ENCODE results near the gene TBX20.

TBX20 gene

DNA sequence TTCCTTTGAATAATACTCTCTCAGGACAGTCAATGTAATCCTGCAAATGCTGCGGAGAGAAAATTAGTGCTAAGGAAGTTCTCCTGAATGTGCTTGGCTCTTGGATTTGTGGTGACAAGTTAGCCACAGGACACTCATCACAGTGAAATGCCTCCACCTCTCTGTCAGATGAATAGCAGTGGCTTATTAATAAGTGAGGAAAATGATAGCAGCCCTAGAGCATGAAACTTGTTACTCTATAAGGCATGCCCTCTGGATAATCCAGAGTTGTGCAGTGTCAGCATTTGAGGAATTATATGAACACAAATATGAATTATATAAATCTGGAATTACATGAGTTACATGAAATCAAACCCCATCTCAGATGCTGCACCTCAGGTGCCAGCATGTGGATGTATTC, 23.5 kb upstream of the TBX20 start:
- TF ChIP-seq CTCF (IDR thresholded peaks at IDR 0.05; ENCODE audit: low read depth, low read length, missing control alignments): no peak
- no peak overlapping the region for H3K4me3 ChIP-seq (ENCODE audit: low read depth, low read length)
- no peak for DNase-seq (ENCODE audit: low read depth)
- in situ Hi-C loops (cut with HindIII; ENCODE audit: low sequenced_read_pairs): no loop called here

DNA sequence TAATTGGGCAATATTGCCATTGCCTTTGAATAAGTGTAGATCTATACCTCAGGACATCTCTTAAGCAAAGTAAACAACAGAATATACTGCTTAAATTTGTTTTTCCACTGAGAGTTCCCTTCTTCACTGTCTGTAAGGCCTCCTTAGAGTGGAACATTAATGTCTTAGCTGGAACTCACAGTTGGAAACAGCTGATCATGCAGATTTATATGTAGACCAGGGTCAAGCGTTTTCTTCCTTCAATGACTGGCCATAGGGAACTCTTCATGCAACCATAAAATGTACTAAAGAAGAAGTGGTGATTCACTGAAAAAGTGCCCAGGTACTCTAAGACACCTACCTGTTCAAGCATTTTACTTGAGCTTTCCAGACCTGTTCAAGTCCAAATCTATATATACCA, 18.3 kb upstream of the TBX20 start:
- TF ChIP-seq CTCF (IDR thresholded peaks at IDR 0.05; ENCODE audit: low read depth, low read length, missing control alignments): no peak
- no peak overlapping the region for H3K4me3 ChIP-seq (ENCODE audit: low read depth, low read length)
- in situ Hi-C loops (cut with HindIII; ENCODE audit: low sequenced_read_pairs): no loop called here
- DNase-seq (ENCODE audit: low read depth): no peak

- no peak for TF ChIP-seq CTCF (IDR thresholded peaks at IDR 0.05; ENCODE audit: low read depth, low read length, missing control alignments)
- DNase-seq (ENCODE audit: low read depth): no peak
- in situ Hi-C loops (cut with HindIII; ENCODE audit: low sequenced_read_pairs): no loop called here
- no peak overlapping the region for H3K4me3 ChIP-seq (ENCODE audit: low read depth, low read length)
These were observed 15.1 kb upstream of the TBX20 start for GRCh38 chr7:35268953-35269352.

DNA sequence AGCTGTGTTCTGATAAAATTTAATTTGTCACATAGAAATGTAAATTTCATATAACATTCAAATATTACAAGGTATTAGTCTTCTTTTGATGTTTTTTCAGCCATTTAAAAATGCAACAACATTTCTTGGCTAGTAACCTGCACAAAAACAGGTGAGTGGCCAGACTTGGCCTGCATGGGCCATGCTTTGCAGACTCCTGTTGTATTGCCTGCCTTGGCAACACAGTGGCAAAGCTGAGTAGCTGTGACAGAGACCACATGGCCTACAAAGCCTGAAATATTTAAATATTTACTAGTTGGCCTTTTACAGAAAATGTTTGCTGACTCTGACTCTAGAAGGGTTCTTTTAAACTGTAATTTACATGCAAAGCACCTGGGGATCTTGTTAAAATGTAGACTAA, 13.5 kb upstream of the TBX20 start:
- no peak for DNase-seq (ENCODE audit: low read depth)
- no peak overlapping the region for H3K4me3 ChIP-seq (ENCODE audit: low read depth, low read length)
- in situ Hi-C loops (cut with HindIII; ENCODE audit: low sequenced_read_pairs): no loop called here
- TF ChIP-seq CTCF (IDR thresholded peaks at IDR 0.05; ENCODE audit: low read depth, low read length, missing control alignments): no peak

GRCh38 chr7:35263396-35263795, 9.5 kb upstream of the TBX20 start:
- no peak for DNase-seq (ENCODE audit: low read depth)
- in situ Hi-C loops (cut with HindIII; ENCODE audit: low sequenced_read_pairs): no loop called here
- H3K4me3 ChIP-seq (ENCODE audit: low read depth, low read length): no peak overlapping the region
- TF ChIP-seq CTCF (IDR thresholded peaks at IDR 0.05; ENCODE audit: low read depth, low read length, missing control alignments): no peak

DNA sequence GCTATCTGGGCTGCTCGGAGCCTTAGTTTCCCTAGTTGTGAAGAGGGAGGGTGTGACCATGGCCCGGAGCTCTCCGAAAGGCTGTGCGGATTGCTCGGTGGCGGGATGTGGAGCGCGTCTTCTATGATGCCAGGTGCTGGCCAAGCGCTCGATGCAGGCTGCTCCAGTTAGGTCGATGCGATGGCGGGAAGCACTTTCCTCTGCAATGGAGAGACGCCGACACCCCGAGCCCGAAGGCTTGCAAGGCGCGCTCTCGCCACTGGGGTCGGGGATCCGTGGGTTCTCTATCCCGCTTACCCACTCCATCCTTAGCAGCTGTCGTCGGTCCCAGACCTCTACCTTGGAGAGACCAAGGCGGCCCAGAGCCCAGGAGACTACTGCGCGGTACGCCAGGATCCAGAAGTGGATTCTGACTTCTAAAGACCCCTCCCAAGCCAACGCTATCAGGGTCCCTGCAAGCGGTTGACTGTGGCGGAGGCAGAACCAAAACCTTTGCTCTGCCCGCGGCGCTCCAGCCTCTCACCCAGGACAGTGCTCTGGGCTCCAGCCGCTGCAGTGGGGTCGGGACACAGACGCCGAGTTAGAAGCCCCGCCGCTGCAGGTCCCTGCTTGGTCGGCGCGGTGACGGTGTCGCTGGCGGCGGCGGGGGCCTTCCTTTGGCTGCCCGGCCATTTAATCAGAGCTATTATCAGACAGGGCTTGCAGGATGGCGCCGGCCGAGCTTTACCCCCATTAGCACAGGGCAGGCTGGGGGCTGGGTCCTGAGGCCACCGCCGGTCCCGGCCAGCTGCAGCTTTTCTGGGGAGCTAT, 7.8 kb upstream of the TBX20 start:
- no peak for DNase-seq (ENCODE audit: low read depth)
- in situ Hi-C loops (cut with HindIII; ENCODE audit: low sequenced_read_pairs): no loop called here
- no peak overlapping the region for H3K4me3 ChIP-seq (ENCODE audit: low read depth, low read length)
- TF ChIP-seq CTCF (IDR thresholded peaks at IDR 0.05; ENCODE audit: low read depth, low read length, missing control alignments): peak; percentile 2
